NAMALWA (cell line): Measurements from ENCODE around the gene LAMA3.
A peak's percentile ranks its signal among the peaks of the same experiment; 100 is the strongest.

Experiments used
- DNase-seq: peaks from one replicate; pipeline ENCODE4 v3.0.0-alpha.2; 2015; ENCODE audit warnings: low spot score

Gene LAMA3

GRCh38 chr18:23938901-23939341 lies 249.7 kb downstream of the LAMA3 start:
- DNase-seq, result no peak

GRCh38 chr18:23939366-23939765 lies 250.1 kb downstream of the LAMA3 start:
- no peak for DNase-seq

- DNase-seq, result no peak
Observed at GRCh38 chr18:23939896-23940295, 250.6 kb downstream of the LAMA3 start.

- DNase-seq, result no peak
Observed at GRCh38 chr18:23941791-23942190, 252.5 kb downstream of the LAMA3 start.

- no peak for DNase-seq
Observed at GRCh38 chr18:23943104-23943503, 253.9 kb downstream of the LAMA3 start.

GRCh38 chr18:23943903-23944624 lies 254.8 kb downstream of the LAMA3 start:
- DNase-seq, result no peak

GRCh38 chr18:23945416-23946079 lies 256.3 kb downstream of the LAMA3 start:
- no peak for DNase-seq

- no peak for DNase-seq
Observed at GRCh38 chr18:23949863-23950262, 260.6 kb downstream of the LAMA3 start.

- no peak for DNase-seq
Observed at GRCh38 chr18:23950644-23951043, 261.4 kb downstream of the LAMA3 start.

GRCh38 chr18:23951206-23951605 lies 262.0 kb downstream of the LAMA3 start:
- no peak for DNase-seq

GRCh38 chr18:23953984-23954383 lies 264.7 kb downstream of the LAMA3 start:
- DNase-seq, result no peak

- DNase-seq, result no peak
Observed at GRCh38 chr18:23956483-23956882, 267.2 kb downstream of the LAMA3 start.

- no peak for DNase-seq
Observed at GRCh38 chr18:23958036-23958435, 268.8 kb downstream of the LAMA3 start.

GRCh38 chr18:23963443-23964165 lies 274.4 kb downstream of the LAMA3 start:
- DNase-seq, result no peak

- DNase-seq, result peak; percentile 18
Observed at GRCh38 chr18:23964282-23965238, 275.3 kb downstream of the LAMA3 start.

GRCh38 chr18:23966909-23967308 lies 277.7 kb downstream of the LAMA3 start:
- no peak for DNase-seq

- DNase-seq, result peak; percentile 11
Observed at GRCh38 chr18:23967321-23968089, 278.3 kb downstream of the LAMA3 start.

- DNase-seq, result no peak
Observed at GRCh38 chr18:23968638-23969604, 279.7 kb downstream of the LAMA3 start.

GRCh38 chr18:23969664-23970063 lies 280.4 kb downstream of the LAMA3 start:
- no peak for DNase-seq
